ENCODE results near the gene PCMT1.
"Not testable (repeated sequence)": the region's sequence is repeated elsewhere in the genome, so short reads cannot be mapped to it uniquely, and the experiment has no call there.

PCMT1 gene

GRCh38 chr6:149750136-149750609, 632 bp downstream of the PCMT1 start:
- TF ChIP-seq, protein P1, sequence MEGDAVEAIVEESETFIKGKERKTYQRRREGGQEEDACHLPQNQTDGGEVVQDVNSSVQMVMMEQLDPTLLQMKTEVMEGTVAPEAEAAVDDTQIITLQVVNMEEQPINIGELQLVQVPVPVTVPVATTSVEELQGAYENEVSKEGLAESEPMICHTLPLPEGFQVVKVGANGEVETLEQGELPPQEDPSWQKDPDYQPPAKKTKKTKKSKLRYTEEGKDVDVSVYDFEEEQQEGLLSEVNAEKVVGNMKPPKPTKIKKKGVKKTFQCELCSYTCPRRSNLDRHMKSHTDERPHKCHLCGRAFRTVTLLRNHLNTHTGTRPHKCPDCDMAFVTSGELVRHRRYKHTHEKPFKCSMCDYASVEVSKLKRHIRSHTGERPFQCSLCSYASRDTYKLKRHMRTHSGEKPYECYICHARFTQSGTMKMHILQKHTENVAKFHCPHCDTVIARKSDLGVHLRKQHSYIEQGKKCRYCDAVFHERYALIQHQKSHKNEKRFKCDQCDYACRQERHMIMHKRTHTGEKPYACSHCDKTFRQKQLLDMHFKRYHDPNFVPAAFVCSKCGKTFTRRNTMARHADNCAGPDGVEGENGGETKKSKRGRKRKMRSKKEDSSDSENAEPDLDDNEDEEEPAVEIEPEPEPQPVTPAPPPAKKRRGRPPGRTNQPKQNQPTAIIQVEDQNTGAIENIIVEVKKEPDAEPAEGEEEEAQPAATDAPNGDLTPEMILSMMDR (IDR thresholded peaks at IDR 0.05; ENCODE audit: low read depth, low read length, missing control alignments): no peak
- peak overlapping the region; percentile 97 for H3K4me3 ChIP-seq (ENCODE audit: low read depth, low read length)
- in situ Hi-C loops (cut with HindIII; ENCODE audit: low sequenced_read_pairs): loop anchor here (10.0 kb wide), 1 partner anchor 65 kb away; no protein-coding TSS in a partner anchor
- DNase-seq (ENCODE audit: low read depth): peak; percentile 19

DNA sequence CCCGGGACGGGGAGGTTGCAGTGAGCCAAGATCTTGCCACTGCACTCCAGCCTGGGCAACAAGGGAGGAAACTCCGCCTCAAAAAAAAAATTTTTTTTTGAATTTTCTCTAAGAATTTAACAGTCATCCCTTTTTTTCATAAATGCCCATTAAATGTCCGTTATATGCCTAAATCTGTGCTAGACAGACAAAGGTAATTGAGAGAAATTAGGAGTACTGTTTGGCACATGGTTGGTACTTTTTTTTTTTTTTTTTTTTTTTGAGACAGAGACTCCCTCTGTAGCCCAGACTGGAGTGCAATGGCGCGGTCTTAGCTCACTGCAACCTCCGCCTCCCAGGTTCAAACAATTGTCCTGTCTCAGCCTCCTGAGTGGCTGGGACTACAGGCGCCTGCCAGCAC, 1.7 kb downstream of the PCMT1 start:
- TF ChIP-seq, protein P1 (IDR thresholded peaks at IDR 0.05; ENCODE audit: low read depth, low read length, missing control alignments): no peak
- H3K4me3 ChIP-seq (ENCODE audit: low read depth, low read length): peak overlapping the region; percentile 97
- no peak for DNase-seq (ENCODE audit: low read depth)
- in situ Hi-C loops (cut with HindIII; ENCODE audit: low sequenced_read_pairs): loop anchor here (10.0 kb wide), 1 partner anchor 64 kb away; no protein-coding TSS in a partner anchor

DNA sequence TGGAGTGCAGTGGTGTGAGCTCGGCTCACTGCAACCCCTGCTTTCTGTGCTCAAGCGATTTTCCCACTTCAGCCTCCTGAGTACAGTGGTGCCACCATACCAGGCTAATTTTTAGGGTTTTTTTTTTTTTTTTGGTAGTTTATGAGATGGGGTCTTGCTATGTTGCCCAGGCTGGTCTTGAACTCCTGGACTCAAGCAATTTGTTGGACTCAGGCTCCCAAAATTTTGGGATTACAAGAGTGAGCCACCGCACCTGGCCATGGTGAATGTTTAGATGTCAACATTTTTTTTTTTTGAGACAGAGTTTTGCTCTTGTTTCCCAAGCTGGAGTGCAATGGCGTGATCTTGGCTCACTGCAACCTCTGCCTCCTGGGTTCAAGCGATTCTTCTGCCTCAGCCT, 2.4 kb downstream of the PCMT1 start:
- H3K4me3 ChIP-seq (ENCODE audit: low read depth, low read length); DNase-seq (ENCODE audit: low read depth): not testable (repeated sequence)
- in situ Hi-C loops (cut with HindIII; ENCODE audit: low sequenced_read_pairs): loop anchor here (10.0 kb wide), 1 partner anchor 63 kb away; no protein-coding TSS in a partner anchor

DNA sequence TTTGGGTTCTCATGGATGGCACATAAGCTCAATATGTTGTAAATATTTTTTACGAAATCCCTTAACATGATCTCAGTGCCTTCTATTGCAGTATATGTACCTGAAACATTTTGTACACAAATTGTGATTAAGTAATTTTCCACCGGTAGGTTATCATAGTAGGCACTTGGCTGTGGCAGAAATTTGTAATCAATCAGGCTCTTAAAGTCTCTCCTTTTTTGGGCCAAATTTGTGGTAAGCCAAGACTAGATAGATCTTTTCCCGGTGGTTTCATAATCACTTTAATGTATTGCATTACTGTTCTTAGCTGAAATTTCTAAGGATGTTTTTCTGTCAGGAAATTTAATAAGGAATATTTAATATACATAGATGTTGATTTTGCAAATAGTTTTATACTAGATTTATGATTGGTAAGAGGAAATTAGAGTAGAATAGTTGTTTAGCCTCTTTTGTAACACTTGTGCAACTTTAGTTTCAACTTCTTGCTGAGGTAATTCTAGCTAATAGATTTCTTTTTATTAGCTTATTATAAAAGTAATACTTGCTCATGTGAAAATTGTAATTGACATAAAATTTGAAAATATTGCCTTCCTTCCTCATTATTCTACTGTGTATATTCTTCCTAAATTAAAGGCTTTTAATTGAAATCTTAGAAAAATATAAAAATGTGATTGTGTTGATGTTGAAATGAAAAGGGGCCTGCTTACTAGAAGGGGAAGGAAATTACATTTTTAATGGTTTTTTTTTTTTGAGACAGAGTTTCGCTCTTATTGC, 3.2 kb downstream of the PCMT1 start:
- in situ Hi-C loops (cut with HindIII; ENCODE audit: low sequenced_read_pairs): loop anchor here (10.0 kb wide), 1 partner anchor 62 kb away; no protein-coding TSS in a partner anchor
- TF ChIP-seq, protein P1 (IDR thresholded peaks at IDR 0.05; ENCODE audit: low read depth, low read length, missing control alignments): no peak
- DNase-seq (ENCODE audit: low read depth): no peak
- no peak overlapping the region for H3K4me3 ChIP-seq (ENCODE audit: low read depth, low read length)

DNA sequence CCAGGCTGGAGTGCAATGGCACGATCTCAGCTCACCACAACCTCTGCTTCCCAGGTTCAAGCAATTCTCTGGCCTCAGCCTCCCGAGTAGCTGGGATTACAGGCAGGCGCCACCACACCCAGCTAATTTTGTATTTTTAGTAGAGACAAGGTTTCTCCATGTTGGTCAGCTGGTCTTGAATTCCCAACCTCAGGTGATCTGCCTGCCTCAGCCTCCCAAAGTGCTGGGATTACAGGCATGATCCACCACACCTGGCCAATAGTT, 3.8 kb downstream of the PCMT1 start:
- DNase-seq (ENCODE audit: low read depth); H3K4me3 ChIP-seq (ENCODE audit: low read depth, low read length): not testable (repeated sequence)
- in situ Hi-C loops (cut with HindIII; ENCODE audit: low sequenced_read_pairs): loop anchor here (10.0 kb wide), 1 partner anchor 61 kb away; no protein-coding TSS in a partner anchor

DNA sequence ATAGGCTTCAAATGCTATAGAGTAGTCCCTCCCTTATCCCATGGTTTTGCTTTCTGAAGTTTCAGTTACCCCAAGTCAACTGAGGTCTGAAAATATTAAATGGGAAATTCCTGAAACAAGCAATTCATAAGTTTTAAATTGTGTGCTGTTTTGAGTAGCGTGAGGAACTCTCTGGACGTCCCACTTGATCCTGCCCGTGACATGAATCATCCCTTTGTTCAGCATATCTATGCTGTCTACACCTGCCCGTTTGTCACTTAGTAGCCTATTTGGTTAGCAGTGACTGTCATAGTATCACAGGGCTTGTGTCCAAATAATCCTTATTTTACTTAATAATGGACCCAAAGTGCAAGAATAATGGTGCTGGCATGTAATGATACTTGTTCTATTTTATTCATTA, 5.0 kb downstream of the PCMT1 start:
- TF ChIP-seq, protein P1 (IDR thresholded peaks at IDR 0.05; ENCODE audit: low read depth, low read length, missing control alignments): no peak
- in situ Hi-C loops (cut with HindIII; ENCODE audit: low sequenced_read_pairs): loop anchor here (10.0 kb wide), 1 partner anchor 60 kb away; no protein-coding TSS in a partner anchor

GRCh38 chr6:149755300-149756260, 6.0 kb downstream of the PCMT1 start:
- no peak for DNase-seq (ENCODE audit: low read depth)
- TF ChIP-seq, protein P1 (IDR thresholded peaks at IDR 0.05; ENCODE audit: low read depth, low read length, missing control alignments): no peak
- in situ Hi-C loops (cut with HindIII; ENCODE audit: low sequenced_read_pairs): loop anchor here (10.0 kb wide), 1 partner anchor 59 kb away; no protein-coding TSS in a partner anchor

More for the DNA sequence above, 5.0 kb downstream of the PCMT1 start:
- DNase-seq (ENCODE audit: low read depth): no peak
- no peak overlapping the region for H3K4me3 ChIP-seq (ENCODE audit: low read depth, low read length)

More at GRCh38 chr6:149755300-149756260, 6.0 kb downstream of the PCMT1 start:
- H3K4me3 ChIP-seq (ENCODE audit: low read depth, low read length): no peak overlapping the region

Measured in astrocyte of the cerebellum (primary cell).